ENCODE measurements around the gene CLDN12. TPM values are rescaled to one million over a fixed set of nuclear protein-coding genes. Genes with fewer than 3 reads are reported as not detected.
A peak's percentile ranks its signal among the peaks of the same experiment; 100 is the strongest.

The CLDN12 gene
- polyA plus RNA-seq, 1 donor (not counting 4 experiments of a cell fraction or from before 2014, with no cell fraction given) = 62.5 TPM

- Histone ChIP-seq H3K4me1 (ENCODE audit: control insufficient read depth, extremely low read depth, insufficient read depth, low read length) (no peaks in the 10 kb centered on the region), H3K4me2 (ENCODE audit: control insufficient read depth, extremely low read depth, insufficient read depth, low read depth, low read length) (peak overlapping the region; percentile 29), H4K20me1 (ENCODE audit: control insufficient read depth, extremely low read depth, insufficient read depth, low read length) (no peaks in the 10 kb centered on the region), H3K4me3 (ENCODE audit: control insufficient read depth in 2 of 3, extremely low read depth in 1 of 3, insufficient read depth in 2 of 3, low read depth in 1 of 3, low read length in 3 of 3) (no peak overlapping the region), H3K9me3 (ENCODE audit: control insufficient read depth, low read depth, low read length) (peaks cover 10% of the 10 kb centered on the region), H3K27ac (ENCODE audit: control insufficient read depth, insufficient read depth, low read length) (no peak overlapping the region), H3K79me2 (ENCODE audit: control insufficient read depth, insufficient read depth, low read length) (no peaks in the 10 kb centered on the region), H3K9me1 (ENCODE audit: control insufficient read depth, extremely low read depth, insufficient read depth, low read length) (no peaks in the 10 kb centered on the region), H3K36me3 (ENCODE audit: control insufficient read depth in 2 of 2, extremely low read depth in 1 of 2, insufficient read depth in 2 of 2, low read length in 2 of 2) (no peaks in the 10 kb centered on the region), H2AFZ (ENCODE audit: control insufficient read depth, low read length) (peak overlapping the region; percentile 27), H3K9ac (ENCODE audit: control insufficient read depth, extremely low read depth, insufficient read depth, low read length) (no peak overlapping the region), H3K27me3 (ENCODE audit: control insufficient read depth, extremely low read depth, insufficient read depth, low read length) (no peaks in the 10 kb centered on the region)
- TF ChIP-seq EZH2 (IDR thresholded peaks at IDR 0.05; ENCODE audit: low read length) = no peak
- TF ChIP-seq CTCF (optimal IDR thresholded peaks at IDR 0.05 in 1 of 3, IDR thresholded peaks at IDR 0.05 in 1 of 3, conservative IDR thresholded peaks at IDR 0.05 in 1 of 3; ENCODE audit: extremely low read depth in 1 of 3, insufficient read depth in 2 of 3, low read length in 3 of 3) = peak in 1 of 3 experiments; percentile 44
- DNase-seq (ENCODE audit: low read depth, low spot score) (no peak), FAIRE-seq (no peak)
- dilution Hi-C loops (cut with MboI; ENCODE audit: extremely low pct_ligation_motif_present, low sequenced_read_pairs) = no loop called here
Measured at GRCh38 chr7:90433221-90433620, 30.0 kb downstream of the CLDN12 start.

DNA sequence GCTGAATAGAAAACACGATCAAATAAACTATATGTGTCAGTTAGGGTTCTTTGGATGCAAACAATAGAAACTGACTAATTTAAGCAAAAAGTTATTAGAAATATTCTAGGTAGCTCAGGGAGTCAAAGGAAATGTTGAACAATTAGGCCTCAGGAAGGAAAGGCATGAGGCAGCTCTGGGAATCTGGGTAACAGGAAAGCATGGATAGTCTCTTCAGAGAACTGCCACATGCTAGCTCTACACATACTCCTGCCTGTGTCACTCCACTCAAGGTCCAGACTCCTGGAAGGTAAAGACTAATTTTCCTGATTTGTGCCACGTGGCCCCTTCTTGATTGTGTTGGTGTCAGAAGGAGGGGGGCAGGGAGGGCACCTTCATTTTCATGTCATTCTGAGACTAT lies 42.4 kb downstream of the CLDN12 start:
- H3K4me2 ChIP-seq (ENCODE audit: control insufficient read depth, extremely low read depth, insufficient read depth, low read depth, low read length) = no peak overlapping the region
- H3K36me3 ChIP-seq (ENCODE audit: control insufficient read depth in 2 of 2, extremely low read depth in 1 of 2, insufficient read depth in 2 of 2, low read length in 2 of 2) = no peaks in the 10 kb centered on the region
- no peaks in the 10 kb centered on the region for H3K27me3 ChIP-seq (ENCODE audit: control insufficient read depth, extremely low read depth, insufficient read depth, low read length)
- no peak overlapping the region for H3K27ac ChIP-seq (ENCODE audit: control insufficient read depth, insufficient read depth, low read length)
- FAIRE-seq (no peak), DNase-seq (ENCODE audit: low read depth, low spot score) (no peak)
- dilution Hi-C loops (cut with MboI; ENCODE audit: extremely low pct_ligation_motif_present, low sequenced_read_pairs) = no loop called here
- no peaks in the 10 kb centered on the region for H4K20me1 ChIP-seq (ENCODE audit: control insufficient read depth, extremely low read depth, insufficient read depth, low read length)
- H3K9me3 ChIP-seq (ENCODE audit: control insufficient read depth, low read depth, low read length) = no peaks in the 10 kb centered on the region
- no peaks in the 10 kb centered on the region for H3K4me1 ChIP-seq (ENCODE audit: control insufficient read depth, extremely low read depth, insufficient read depth, low read length)
- H3K9me1 ChIP-seq (ENCODE audit: control insufficient read depth, extremely low read depth, insufficient read depth, low read length) = no peaks in the 10 kb centered on the region
- H3K4me3 ChIP-seq (ENCODE audit: control insufficient read depth in 2 of 3, extremely low read depth in 1 of 3, insufficient read depth in 2 of 3, low read depth in 1 of 3, low read length in 3 of 3) = no peak overlapping the region
- no peak overlapping the region for H3K9ac ChIP-seq (ENCODE audit: control insufficient read depth, extremely low read depth, insufficient read depth, low read length)
- H2AFZ ChIP-seq (ENCODE audit: control insufficient read depth, low read length) = no peak overlapping the region
- TF ChIP-seq EZH2 (IDR thresholded peaks at IDR 0.05; ENCODE audit: low read length) (no peak), CTCF (optimal IDR thresholded peaks at IDR 0.05 in 1 of 3, IDR thresholded peaks at IDR 0.05 in 1 of 3, conservative IDR thresholded peaks at IDR 0.05 in 1 of 3; ENCODE audit: extremely low read depth in 1 of 3, insufficient read depth in 2 of 3, low read length in 3 of 3) (no peak)
- no peaks in the 10 kb centered on the region for H3K79me2 ChIP-seq (ENCODE audit: control insufficient read depth, insufficient read depth, low read length)
